ENCODE measurements around the gene TMED1. TPM values are rescaled to one million over a fixed set of nuclear protein-coding genes. Genes with fewer than 3 reads are reported as not detected.

The TMED1 gene
- total RNA-seq, 1 donor from 2014 or later, result 20.4 TPM

- H3K9me3 ChIP-seq, result no peaks in the 10 kb centered on the region
- TF ChIP-seq POLR2AphosphoS5 (IDR thresholded peaks at IDR 0.05; ENCODE audit: insufficient read depth in 1 of 2, low read depth in 1 of 2), result no peak
- TF ChIP-seq POLR2A (IDR thresholded peaks at IDR 0.05), result no peak
- TF ChIP-seq CTCF (IDR thresholded peaks at IDR 0.05), result no peak
- no peaks in the 10 kb centered on the region for H3K27me3 ChIP-seq
- peaks cover 0 to 13% of the 10 kb centered on the region in 2 donors for H3K36me3 ChIP-seq
- H3K4me1 ChIP-seq, result peaks cover 14% of the 10 kb centered on the region
- peak overlapping the region; percentile 65 to 72 for H3K4me3 ChIP-seq
- DNase-seq (ENCODE audit: extremely low spot score in 2 of 2), result peak in 1 of 2 donors; percentile 95
- intact Hi-C loops (cut with DNase I), result no loop called here
- peak overlapping the region; percentile 96 for H3K27ac ChIP-seq
Measured at GRCh38 chr19:10835089-10835753, 791 bp downstream of the TMED1 start.

- no peak overlapping the region for H3K27ac ChIP-seq
- H3K4me3 ChIP-seq, result no peak overlapping the region
- TF ChIP-seq CTCF (IDR thresholded peaks at IDR 0.05) (no peak), POLR2A (IDR thresholded peaks at IDR 0.05) (no peak), POLR2AphosphoS5 (IDR thresholded peaks at IDR 0.05; ENCODE audit: insufficient read depth in 1 of 2, low read depth in 1 of 2) (no peak)
- H3K4me1 ChIP-seq, result peaks cover 14% of the 10 kb centered on the region
- intact Hi-C loops (cut with DNase I), result no loop called here
- H3K36me3 ChIP-seq, result peaks cover 0 to 13% of the 10 kb centered on the region in 2 donors
- H3K27me3 ChIP-seq, result no peaks in the 10 kb centered on the region
- DNase-seq (ENCODE audit: extremely low spot score in 2 of 2), result no peak
- H3K9me3 ChIP-seq, result no peaks in the 10 kb centered on the region
Measured at GRCh38 chr19:10832939-10833296, 3.1 kb downstream of the TMED1 start.

- intact Hi-C loops (cut with DNase I), result no loop called here
- no peaks in the 10 kb centered on the region for H3K27me3 ChIP-seq
- no peak overlapping the region for H3K27ac ChIP-seq
- no peaks in the 10 kb centered on the region for H3K9me3 ChIP-seq
- no peak overlapping the region for H3K4me3 ChIP-seq
- H3K4me1 ChIP-seq, result peaks cover 14% of the 10 kb centered on the region
- TF ChIP-seq POLR2A (IDR thresholded peaks at IDR 0.05) (no peak), CTCF (IDR thresholded peaks at IDR 0.05) (no peak), POLR2AphosphoS5 (IDR thresholded peaks at IDR 0.05; ENCODE audit: insufficient read depth in 1 of 2, low read depth in 1 of 2) (no peak)
- no peak for DNase-seq (ENCODE audit: extremely low spot score in 2 of 2)
- peaks cover 0 to 13% of the 10 kb centered on the region in 2 donors for H3K36me3 ChIP-seq
Measured at GRCh38 chr19:10831987-10832938, 3.7 kb downstream of the TMED1 start.

GRCh38 chr19:10830931-10831779 is 4.9 kb downstream of the TMED1 start:
- Histone ChIP-seq H3K27me3 (no peaks in the 10 kb centered on the region), H3K36me3 (peaks cover 0 to 24% of the 10 kb centered on the region in 2 donors), H3K9me3 (no peaks in the 10 kb centered on the region), H3K4me3 (no peak overlapping the region), H3K4me1 (peaks cover 8% of the 10 kb centered on the region), H3K27ac (no peak overlapping the region)
- TF ChIP-seq CTCF (IDR thresholded peaks at IDR 0.05), result no peak
- TF ChIP-seq POLR2A (IDR thresholded peaks at IDR 0.05), result no peak
- no peak for TF ChIP-seq POLR2AphosphoS5 (IDR thresholded peaks at IDR 0.05; ENCODE audit: insufficient read depth in 1 of 2, low read depth in 1 of 2)
- intact Hi-C loops (cut with DNase I), result no loop called here
- DNase-seq (ENCODE audit: extremely low spot score in 2 of 2), result no peak

Measured in vagina (tissue), 2 donors.